Kidney epithelial cell (primary cell): ENCODE data around the gene NGF. TPM values are rescaled to one million over a fixed set of nuclear protein-coding genes. Genes with fewer than 3 reads are reported as not detected.

Experiments used
- DNase-seq: peaks from one replicate; pipeline ENCODE4 v3.0.0-alpha.2; 2010; ENCODE audit warnings: low read depth
- H3K27me3 ChIP-seq: 2 replicates; pipeline ENCODE4 v1.6.0; 2011; ENCODE audit warnings: low read length; ENCODE audit not compliant: control insufficient read depth, insufficient read depth
- H3K36me3 ChIP-seq: 2 replicates; pipeline ENCODE4 v1.5.1; 2011; ENCODE audit warnings: low read length; ENCODE audit not compliant: control insufficient read depth, insufficient read depth
- H3K4me3 ChIP-seq: 2 replicates; pipeline ENCODE4 v1.5.1; 2011; ENCODE audit warnings: low read depth, mild to moderate bottlenecking, control low read depth, low read length
- total RNA-seq: library from RNA; depleted of rRNA; stranded (reverse); fragments of >200 nt; gene quantifications from 2 replicates; pipeline ENCODE4 v1.2.3, GENCODE V29; 2015
- TF ChIP-seq, protein P1 (sequence below): IDR thresholded peaks from 2 replicates; pipeline ENCODE4 v1.5.1; 2011; ENCODE audit warnings: mild to moderate bottlenecking, moderate library complexity, low read length, control low read depth, inconsistent platforms; ENCODE audit not compliant: insufficient read depth, poor library complexity, severe bottlenecking

NGF gene
- total RNA-seq, 1 donor from 2014 or later: 2.9 TPM

DNA sequence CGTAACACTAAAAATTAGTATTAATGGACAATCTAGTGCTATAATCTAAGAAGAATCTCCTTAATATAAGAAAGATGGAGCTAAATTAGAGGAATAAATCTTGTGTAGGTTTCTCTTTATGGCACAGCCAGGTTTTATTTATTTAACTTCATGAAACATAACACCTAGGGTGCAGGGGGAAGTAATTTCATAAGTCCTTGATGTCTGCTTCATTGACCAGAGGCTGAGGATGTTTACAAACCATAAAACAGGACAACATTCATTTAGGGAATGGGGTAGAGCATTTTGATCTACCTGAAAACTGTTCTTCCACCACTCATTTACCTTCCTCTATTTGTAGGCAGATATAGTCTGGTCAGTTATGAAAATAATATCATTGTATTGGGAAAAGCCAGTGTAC, 95.5 kb downstream of the NGF start:
- Histone ChIP-seq H3K36me3 (no peaks in the 10 kb centered on the region), H3K27me3 (no peaks in the 10 kb centered on the region), H3K4me3 (no peak overlapping the region)
- TF ChIP-seq, protein P1, sequence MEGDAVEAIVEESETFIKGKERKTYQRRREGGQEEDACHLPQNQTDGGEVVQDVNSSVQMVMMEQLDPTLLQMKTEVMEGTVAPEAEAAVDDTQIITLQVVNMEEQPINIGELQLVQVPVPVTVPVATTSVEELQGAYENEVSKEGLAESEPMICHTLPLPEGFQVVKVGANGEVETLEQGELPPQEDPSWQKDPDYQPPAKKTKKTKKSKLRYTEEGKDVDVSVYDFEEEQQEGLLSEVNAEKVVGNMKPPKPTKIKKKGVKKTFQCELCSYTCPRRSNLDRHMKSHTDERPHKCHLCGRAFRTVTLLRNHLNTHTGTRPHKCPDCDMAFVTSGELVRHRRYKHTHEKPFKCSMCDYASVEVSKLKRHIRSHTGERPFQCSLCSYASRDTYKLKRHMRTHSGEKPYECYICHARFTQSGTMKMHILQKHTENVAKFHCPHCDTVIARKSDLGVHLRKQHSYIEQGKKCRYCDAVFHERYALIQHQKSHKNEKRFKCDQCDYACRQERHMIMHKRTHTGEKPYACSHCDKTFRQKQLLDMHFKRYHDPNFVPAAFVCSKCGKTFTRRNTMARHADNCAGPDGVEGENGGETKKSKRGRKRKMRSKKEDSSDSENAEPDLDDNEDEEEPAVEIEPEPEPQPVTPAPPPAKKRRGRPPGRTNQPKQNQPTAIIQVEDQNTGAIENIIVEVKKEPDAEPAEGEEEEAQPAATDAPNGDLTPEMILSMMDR: no peak
- no peak for DNase-seq

DNA sequence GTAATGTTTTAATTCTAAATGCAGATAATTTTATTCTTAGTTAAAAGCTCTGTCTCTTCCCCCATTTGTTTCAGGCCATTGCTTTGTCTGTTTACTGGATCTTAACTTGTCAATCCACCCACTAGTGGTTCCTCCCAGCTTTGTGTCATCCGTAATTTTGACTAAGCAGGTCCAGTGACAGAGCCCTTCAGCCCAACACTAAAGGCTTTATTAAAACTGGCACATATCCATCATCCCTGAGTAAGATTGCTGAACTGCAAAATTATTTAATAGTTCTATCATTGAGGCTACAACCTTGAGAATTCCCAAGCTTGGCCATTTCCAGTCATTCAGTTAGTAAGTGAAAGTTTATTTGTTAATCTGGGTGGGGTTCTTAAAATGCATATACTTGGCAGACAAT, 96.7 kb downstream of the NGF start:
- H3K4me3 ChIP-seq: no peak overlapping the region

DNA sequence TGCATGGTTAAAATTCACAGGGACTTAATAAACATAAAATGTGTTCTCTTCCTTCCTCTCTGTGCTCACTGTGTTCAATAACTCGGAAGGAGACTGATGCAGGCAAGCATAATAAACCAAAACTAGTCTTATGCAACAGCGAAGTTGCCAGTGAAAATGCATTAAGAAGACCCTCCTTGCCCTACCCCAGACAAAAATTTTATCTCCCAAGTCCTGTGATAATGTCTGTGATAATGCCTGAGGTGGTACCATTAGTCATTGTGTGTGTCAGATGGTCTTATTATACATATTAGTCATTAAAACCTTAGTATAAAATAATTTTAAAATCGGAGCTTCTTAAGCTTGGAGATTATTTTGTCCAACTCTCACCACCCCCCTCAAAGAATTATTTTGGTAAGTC, 97.8 kb downstream of the NGF start:
- Histone ChIP-seq H3K36me3 (no peaks in the 10 kb centered on the region), H3K27me3 (no peaks in the 10 kb centered on the region), H3K4me3 (no peak overlapping the region)
- TF ChIP-seq, protein P1: no peak
- DNase-seq: no peak

More for the DNA sequence above, 96.7 kb downstream of the NGF start:
- H3K36me3 ChIP-seq: no peaks in the 10 kb centered on the region
- DNase-seq: no peak
- TF ChIP-seq, protein P1: no peak
- H3K27me3 ChIP-seq: no peaks in the 10 kb centered on the region

DNA sequence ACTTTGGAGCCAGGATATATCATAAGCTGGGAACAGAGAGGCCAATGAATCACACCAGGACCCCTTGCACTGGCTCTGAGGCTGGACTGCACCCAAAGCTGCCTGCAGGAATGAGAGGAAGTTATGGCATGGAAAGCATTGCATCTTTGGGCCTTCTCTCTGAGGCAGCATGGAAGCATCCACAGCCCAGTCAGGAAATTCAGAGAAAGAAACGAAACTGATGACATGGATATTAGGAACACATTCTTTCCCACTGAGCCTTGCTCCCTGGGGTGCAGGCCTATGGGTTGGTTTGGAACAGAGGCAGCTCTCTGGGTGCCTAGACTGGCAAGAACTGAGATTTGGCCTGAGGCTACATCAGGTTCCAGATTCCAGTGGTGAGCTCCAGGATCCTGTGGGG, 98.6 kb downstream of the NGF start:
- Histone ChIP-seq H3K36me3 (no peaks in the 10 kb centered on the region), H3K27me3 (no peaks in the 10 kb centered on the region), H3K4me3 (no peak overlapping the region)
- TF ChIP-seq, protein P1: no peak
- no peak for DNase-seq

DNA sequence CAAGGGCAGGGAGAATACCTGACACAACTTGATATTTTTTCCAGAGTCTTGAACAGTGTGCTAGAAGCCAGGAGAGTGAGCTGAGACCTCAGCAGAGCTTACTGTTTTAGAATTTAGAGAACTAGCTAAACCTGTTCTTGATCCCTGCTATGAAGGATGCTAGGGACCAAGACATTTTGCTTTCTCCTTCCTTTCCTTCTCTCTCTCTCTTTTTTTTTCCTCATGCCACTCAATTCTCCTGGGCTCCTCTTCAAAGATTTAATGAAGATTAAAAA, 99.0 kb downstream of the NGF start:
- Histone ChIP-seq H3K36me3 (no peaks in the 10 kb centered on the region), H3K27me3 (no peaks in the 10 kb centered on the region), H3K4me3 (no peak overlapping the region)
- TF ChIP-seq, protein P1: no peak
- DNase-seq: no peak

DNA sequence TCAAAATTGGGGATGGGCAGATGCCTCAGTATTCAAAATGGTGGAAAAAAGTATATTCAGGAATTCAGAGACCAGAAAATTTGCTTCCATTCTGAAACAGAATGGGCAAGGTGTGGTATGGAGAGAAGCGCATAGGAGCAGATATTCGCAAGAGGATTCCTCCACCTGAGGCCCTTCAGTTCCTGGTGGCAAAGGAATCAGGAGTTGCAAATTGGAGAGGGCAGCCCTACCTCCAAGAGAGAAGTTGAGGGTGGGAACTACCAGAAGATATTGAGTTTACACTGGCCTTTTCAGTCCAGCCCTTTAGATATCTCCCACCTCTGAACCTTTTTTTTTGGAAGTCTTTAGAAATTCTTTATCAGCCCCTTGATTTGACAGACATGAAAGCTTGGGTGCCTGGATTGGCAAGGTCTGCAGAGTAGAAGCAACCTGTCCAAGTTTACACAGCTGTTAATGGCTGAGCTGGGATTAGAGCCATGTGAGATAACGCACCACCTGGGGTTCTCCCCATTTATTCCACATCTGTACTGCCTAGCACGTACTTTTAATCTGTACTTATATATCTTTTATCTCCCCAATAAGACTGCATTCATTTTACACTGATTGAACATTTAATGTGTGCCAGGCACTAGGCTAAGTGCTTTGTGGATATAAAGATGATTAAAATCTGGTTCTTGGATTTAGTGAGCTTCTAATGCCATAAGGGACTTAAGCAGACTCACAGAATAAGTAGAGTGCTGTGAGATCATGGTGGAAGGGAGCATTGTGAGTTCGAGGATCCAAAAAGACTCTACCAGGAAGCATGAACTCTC, 99.5 kb downstream of the NGF start:
- Histone ChIP-seq H3K27me3 (no peaks in the 10 kb centered on the region), H3K4me3 (no peak overlapping the region), H3K36me3 (no peaks in the 10 kb centered on the region)
- TF ChIP-seq, protein P1: no peak
- no peak for DNase-seq
